Mesendoderm (in vitro differentiated cells): ENCODE data around the gene CMIP.

Experiments used
- DNase-seq: peaks from one replicate; pipeline ENCODE4 v3.0.0; 2013
- H2AK5ac ChIP-seq: 2 replicates; pipeline ENCODE4 v1.6.1; 2013; ENCODE audit warnings: low read length, inconsistent platforms
- H2BK120ac ChIP-seq: 2 replicates; pipeline ENCODE4 v1.6.1; 2013; ENCODE audit warnings: low read depth, mild to moderate bottlenecking, low read length, moderate library complexity, mixed read lengths
- H2BK15ac ChIP-seq: replicated peaks from 2 replicates; pipeline ENCODE4 v1.6.1; 2013; ENCODE audit warnings: low read depth, mild to moderate bottlenecking, moderate library complexity
- H2BK5ac ChIP-seq: 2 replicates; pipeline ENCODE4 v1.6.1; 2013; ENCODE audit warnings: low read length, inconsistent platforms
- H3K18ac ChIP-seq: 2 replicates; pipeline ENCODE4 v1.6.1; 2013; ENCODE audit warnings: mild to moderate bottlenecking, low read length, mixed read lengths
- H3K23ac ChIP-seq: one replicate; pipeline ENCODE4 v1.6.1; 2013; ENCODE audit warnings: low read length
- H3K27ac ChIP-seq: 2 replicates; pipeline ENCODE4 v1.5.1; 2013; ENCODE audit warnings: low read depth, mild to moderate bottlenecking, inconsistent platforms, low read length, moderate library complexity
- H3K27me3 ChIP-seq: 2 replicates; pipeline ENCODE4 v1.6.1; 2013; ENCODE audit warnings: low read length, control low read depth, mild to moderate bottlenecking, inconsistent platforms; ENCODE audit not compliant: insufficient read depth, poor library complexity
- H3K36me3 ChIP-seq: 2 replicates; pipeline ENCODE4 v1.6.1; 2013; ENCODE audit warnings: low read length, inconsistent platforms; ENCODE audit not compliant: control insufficient read depth, insufficient read depth
- H3K4ac ChIP-seq: one replicate; pipeline ENCODE4 v1.6.1; 2013; ENCODE audit warnings: low read depth, mild to moderate bottlenecking, low read length, moderate library complexity
- H3K4me1 ChIP-seq: 2 replicates; pipeline ENCODE4 v1.6.1; 2013; ENCODE audit warnings: low read depth, low read length, inconsistent platforms; ENCODE audit not compliant: control insufficient read depth
- H3K4me2 ChIP-seq: 2 replicates; pipeline ENCODE4 v1.6.1; 2013; ENCODE audit warnings: low read length
- H3K4me3 ChIP-seq: 2 replicates; pipeline ENCODE4 v1.5.1; 2013; ENCODE audit warnings: mild to moderate bottlenecking, low read length
- H3K56ac ChIP-seq: one replicate; pipeline ENCODE4 v1.6.1; 2013; ENCODE audit warnings: low read length
- H3K79me1 ChIP-seq: 2 replicates; pipeline ENCODE4 v1.6.1; 2013; ENCODE audit warnings: low read length, inconsistent platforms
- H3K79me2 ChIP-seq: 2 replicates; pipeline ENCODE4 v1.6.1; 2013; ENCODE audit warnings: mild to moderate bottlenecking, low read length; ENCODE audit not compliant: control insufficient read depth, insufficient read depth
- H3K9ac ChIP-seq: 2 replicates; pipeline ENCODE4 v1.6.1; 2013; ENCODE audit warnings: low read length, inconsistent platforms
- H4K5ac ChIP-seq: one replicate; pipeline ENCODE4 v1.6.1; 2013; ENCODE audit warnings: low read length
- H4K8ac ChIP-seq: one replicate; pipeline ENCODE4 v1.6.1; 2013; ENCODE audit warnings: low read depth, mild to moderate bottlenecking, control low read depth, low read length, moderate library complexity
- WGBS: extraction: QIAGEN DNeasy Blood & Tissue Kit; methylation state at CpG from one replicate; pipeline ENCODE4 v1.1.7; 2013; ENCODE audit warnings: low lambda C conversion rate, missing lambda C conversion rate; ENCODE audit not compliant: insufficient coverage; ENCODE audit errors: extremely low coverage; 5-methylcytosine and 5-hydroxymethylcytosine counted together

Gene CMIP

DNA sequence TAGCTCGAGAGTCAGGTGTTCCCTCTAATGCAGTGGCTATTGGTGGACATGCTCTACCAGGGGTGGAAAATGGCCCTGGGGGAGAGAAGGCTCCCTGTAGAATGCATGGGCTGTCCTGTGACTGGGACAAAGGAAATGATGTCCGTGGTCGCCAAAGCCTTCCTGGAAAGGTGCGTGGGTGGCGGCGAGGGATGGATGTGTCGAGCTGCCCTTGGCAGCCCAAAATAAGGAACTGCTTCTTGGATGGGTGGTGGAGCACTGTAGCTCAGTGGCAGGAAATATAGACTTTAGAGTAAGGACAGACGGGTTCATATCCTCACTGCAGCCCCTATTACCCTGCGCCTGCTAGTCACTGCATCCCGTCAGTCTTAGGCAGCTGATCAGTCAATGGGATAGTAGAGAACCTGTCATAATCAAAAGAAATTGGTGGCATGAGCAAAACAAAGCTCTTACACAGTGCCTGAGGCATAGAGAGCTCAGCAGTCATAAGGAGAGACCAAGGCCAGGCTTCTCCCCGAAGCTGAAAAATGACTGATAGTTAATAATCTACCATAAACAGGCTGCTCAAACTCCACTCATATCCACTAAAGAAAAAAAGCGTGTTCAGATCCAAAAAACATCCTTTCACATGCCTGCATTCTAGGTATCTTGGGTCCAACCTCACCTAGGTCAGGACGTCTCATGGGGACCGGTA lies 211.0 kb downstream of the CMIP start:
- Histone ChIP-seq H3K56ac (no peak overlapping the region), H2BK5ac (no peak overlapping the region), H4K5ac (no peak overlapping the region), H3K4me2 (no peak overlapping the region), H3K36me3 (no peaks in the 10 kb centered on the region), H3K9ac (no peak overlapping the region), H3K79me1 (no peaks in the 10 kb centered on the region), H2AK5ac (no peak overlapping the region), H3K27ac (no peak overlapping the region), H3K79me2 (no peaks in the 10 kb centered on the region), H2BK15ac (no peak overlapping the region), H3K18ac (no peak overlapping the region), H3K27me3 (no peaks in the 10 kb centered on the region), H3K4me1 (peaks cover 6% of the 10 kb centered on the region), H4K8ac (no peak overlapping the region), H3K4me3 (no peak overlapping the region), H3K23ac (no peak overlapping the region), H3K4ac (no peak overlapping the region), H2BK120ac (no peak overlapping the region)
- no peak for DNase-seq
- no CpG with 5 or more reads among the region's 14 CpGs for WGBS

DNA sequence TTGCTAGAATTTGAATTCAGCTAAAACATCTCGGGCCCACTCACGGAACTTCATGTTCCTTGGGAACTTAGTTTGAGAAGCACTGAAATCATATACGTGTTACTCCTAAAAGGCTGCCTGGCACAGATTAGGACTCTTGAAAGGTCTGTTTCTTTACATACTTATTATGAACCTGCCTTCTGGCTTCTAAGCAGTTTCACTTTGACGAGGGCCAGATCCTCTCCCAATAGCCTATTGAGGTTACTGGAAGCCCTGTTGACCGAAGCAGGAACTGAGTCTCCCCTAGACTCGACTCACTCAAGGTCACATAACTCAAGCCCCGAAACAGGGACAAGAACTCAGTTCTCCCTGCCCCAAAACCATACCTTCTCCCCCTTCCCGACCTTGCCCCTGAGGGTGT lies 212.6 kb downstream of the CMIP start:
- H2BK120ac ChIP-seq = no peak overlapping the region
- no peak overlapping the region for H4K5ac ChIP-seq
- no peak overlapping the region for H3K4me2 ChIP-seq
- H4K8ac ChIP-seq = no peak overlapping the region
- DNase-seq = no peak
- H3K79me2 ChIP-seq = no peaks in the 10 kb centered on the region
- H3K4me3 ChIP-seq = no peak overlapping the region
- no peak overlapping the region for H2BK15ac ChIP-seq
- H3K36me3 ChIP-seq = peaks cover 2% of the 10 kb centered on the region
- H3K56ac ChIP-seq = no peak overlapping the region
- no CpG with 5 or more reads among the region's 8 CpGs for WGBS
- H3K18ac ChIP-seq = no peak overlapping the region
- no peak overlapping the region for H3K27ac ChIP-seq
- H3K9ac ChIP-seq = no peak overlapping the region
- H3K23ac ChIP-seq = no peak overlapping the region
- no peaks in the 10 kb centered on the region for H3K79me1 ChIP-seq
- no peak overlapping the region for H2BK5ac ChIP-seq
- H3K4ac ChIP-seq = no peak overlapping the region
- H3K27me3 ChIP-seq = no peaks in the 10 kb centered on the region
- H3K4me1 ChIP-seq = no peaks in the 10 kb centered on the region
- no peak overlapping the region for H2AK5ac ChIP-seq

DNA sequence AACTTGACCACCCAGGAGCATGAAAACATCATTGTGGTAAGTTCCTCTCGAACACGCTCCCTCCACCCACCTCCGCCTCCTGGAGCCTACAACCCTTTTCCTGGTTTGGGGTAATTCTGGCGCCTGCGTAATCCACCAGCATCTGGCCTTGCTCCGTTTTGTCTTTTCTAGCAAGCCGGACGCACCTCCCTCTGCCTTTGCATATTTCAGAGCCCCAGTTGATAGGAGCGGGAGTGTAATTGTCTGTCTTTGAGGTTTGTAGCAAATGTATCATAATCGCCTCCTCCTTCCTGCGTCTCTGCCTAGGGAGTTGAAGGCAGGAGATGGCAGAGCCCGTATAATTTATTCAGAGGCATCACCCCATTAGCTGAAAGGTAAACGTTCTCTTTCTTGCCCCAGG lies 213.2 kb downstream of the CMIP start:
- Histone ChIP-seq H3K79me1 (no peaks in the 10 kb centered on the region), H2BK15ac (no peak overlapping the region), H3K27me3 (no peaks in the 10 kb centered on the region), H3K4me1 (no peaks in the 10 kb centered on the region), H3K4me3 (no peak overlapping the region), H3K23ac (no peak overlapping the region), H4K8ac (no peak overlapping the region), H2BK5ac (no peak overlapping the region), H2BK120ac (no peak overlapping the region), H3K27ac (no peak overlapping the region), H4K5ac (no peak overlapping the region), H3K9ac (no peak overlapping the region), H3K79me2 (no peaks in the 10 kb centered on the region), H3K4ac (no peak overlapping the region), H2AK5ac (no peak overlapping the region), H3K4me2 (no peak overlapping the region), H3K36me3 (peaks cover 2% of the 10 kb centered on the region), H3K18ac (no peak overlapping the region), H3K56ac (no peak overlapping the region)
- WGBS = no CpG with 5 or more reads among the region's 13 CpGs
- DNase-seq = no peak

DNA sequence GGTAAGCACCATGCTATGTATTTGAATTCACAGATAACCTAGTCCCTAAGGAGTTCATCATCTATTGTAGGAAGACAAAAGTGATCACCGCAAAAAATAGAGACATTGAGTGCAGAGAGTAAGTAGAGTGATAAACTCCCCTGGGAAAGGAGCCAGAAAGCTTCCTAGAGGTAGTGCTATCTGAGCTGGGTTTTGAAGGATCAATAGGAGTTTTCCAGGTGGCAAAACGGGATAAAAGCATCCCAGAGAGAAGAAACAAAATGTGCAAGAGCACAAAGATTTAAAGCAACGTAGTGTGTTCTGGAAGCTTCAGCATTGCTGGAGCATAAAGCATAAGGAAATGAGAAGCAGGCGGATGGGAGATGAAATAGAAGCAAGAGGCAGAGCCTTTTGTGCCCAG lies 213.8 kb downstream of the CMIP start:
- no peak overlapping the region for H4K8ac ChIP-seq
- H3K4me2 ChIP-seq = no peak overlapping the region
- H2BK5ac ChIP-seq = no peak overlapping the region
- peaks cover 2% of the 10 kb centered on the region for H3K36me3 ChIP-seq
- no peak overlapping the region for H4K5ac ChIP-seq
- no peak overlapping the region for H3K56ac ChIP-seq
- no peak overlapping the region for H2AK5ac ChIP-seq
- H3K9ac ChIP-seq = no peak overlapping the region
- H3K23ac ChIP-seq = no peak overlapping the region
- no peaks in the 10 kb centered on the region for H3K4me1 ChIP-seq
- H3K79me1 ChIP-seq = no peaks in the 10 kb centered on the region
- H3K4me3 ChIP-seq = no peak overlapping the region
- no peak overlapping the region for H3K27ac ChIP-seq
- H3K79me2 ChIP-seq = no peaks in the 10 kb centered on the region
- H2BK120ac ChIP-seq = no peak overlapping the region
- H3K27me3 ChIP-seq = no peaks in the 10 kb centered on the region
- H2BK15ac ChIP-seq = no peak overlapping the region
- no peak overlapping the region for H3K18ac ChIP-seq
- no peak for DNase-seq
- no CpG with 5 or more reads among the region's 4 CpGs for WGBS
- H3K4ac ChIP-seq = no peak overlapping the region

- peaks cover 2% of the 10 kb centered on the region for H3K36me3 ChIP-seq
- no peak overlapping the region for H3K4ac ChIP-seq
- no peak overlapping the region for H3K9ac ChIP-seq
- no peaks in the 10 kb centered on the region for H3K79me1 ChIP-seq
- no peaks in the 10 kb centered on the region for H3K27me3 ChIP-seq
- H3K18ac ChIP-seq = no peak overlapping the region
- no peak overlapping the region for H2AK5ac ChIP-seq
- H3K56ac ChIP-seq = no peak overlapping the region
- H2BK5ac ChIP-seq = no peak overlapping the region
- H3K23ac ChIP-seq = no peak overlapping the region
- WGBS = no CpG with 5 or more reads among the region's 2 CpGs
- H2BK120ac ChIP-seq = no peak overlapping the region
- H3K27ac ChIP-seq = no peak overlapping the region
- no peak for DNase-seq
- no peak overlapping the region for H3K4me3 ChIP-seq
- no peak overlapping the region for H2BK15ac ChIP-seq
- H4K5ac ChIP-seq = no peak overlapping the region
- H4K8ac ChIP-seq = no peak overlapping the region
- H3K4me2 ChIP-seq = no peak overlapping the region
- no peaks in the 10 kb centered on the region for H3K4me1 ChIP-seq
- H3K79me2 ChIP-seq = no peaks in the 10 kb centered on the region
Observed at GRCh38 chr16:81659249-81659648, 214.6 kb downstream of the CMIP start.

GRCh38 chr16:81661082-81661481 lies 216.5 kb downstream of the CMIP start:
- Histone ChIP-seq H3K9ac (no peak overlapping the region), H2BK120ac (no peak overlapping the region)
- WGBS = no CpG with 5 or more reads among the region's 14 CpGs

More at GRCh38 chr16:81661082-81661481, 216.5 kb downstream of the CMIP start:
- no peak overlapping the region for H3K27ac ChIP-seq
- H3K4me3 ChIP-seq = no peak overlapping the region
- no peak overlapping the region for H3K18ac ChIP-seq
- peaks cover 2% of the 10 kb centered on the region for H3K36me3 ChIP-seq
- no peaks in the 10 kb centered on the region for H3K79me1 ChIP-seq
- no peak overlapping the region for H2BK15ac ChIP-seq
- no peak overlapping the region for H3K56ac ChIP-seq
- H2AK5ac ChIP-seq = no peak overlapping the region
- no peak overlapping the region for H2BK5ac ChIP-seq
- no peak overlapping the region for H4K8ac ChIP-seq
- no peak overlapping the region for H3K4ac ChIP-seq
- no peak overlapping the region for H3K23ac ChIP-seq
- no peaks in the 10 kb centered on the region for H3K27me3 ChIP-seq
- no peak overlapping the region for H4K5ac ChIP-seq
- H3K79me2 ChIP-seq = no peaks in the 10 kb centered on the region
- no peaks in the 10 kb centered on the region for H3K4me1 ChIP-seq
- no peak for DNase-seq
- H3K4me2 ChIP-seq = no peak overlapping the region
